NCI-H1436 treated with DMSO at 0.1 percent for 48 hours (cell line): ENCODE data around the gene SRL.
"Not testable (repeated sequence)": the region's sequence is repeated elsewhere in the genome, so short reads cannot be mapped to it uniquely, and the experiment has no call there.

Experiments
- DNase-seq: peaks from one replicate; lab custom pipeline; 2025; lab: John Stamatoyannopoulos, UW

Gene SRL

GRCh38 chr16:4260360-4260759, 18.5 kb upstream of the SRL start:
- peak; percentile 62 for DNase-seq

- DNase-seq, result no peak
Measured at GRCh38 chr16:4257646-4258556, 16.0 kb upstream of the SRL start.

GRCh38 chr16:4253394-4254150, 11.7 kb upstream of the SRL start:
- DNase-seq, result peak; percentile 94

- not testable (repeated sequence) for DNase-seq
Measured at GRCh38 chr16:4253012-4253393, 11.1 kb upstream of the SRL start.

GRCh38 chr16:4249530-4250308, 7.8 kb upstream of the SRL start:
- no peak for DNase-seq

GRCh38 chr16:4247460-4247784, 5.5 kb upstream of the SRL start:
- DNase-seq, result no peak

- DNase-seq, result no peak
Measured at GRCh38 chr16:4246777-4247459, 5.0 kb upstream of the SRL start.

- no peak for DNase-seq
Measured at GRCh38 chr16:4245077-4245791, 3.4 kb upstream of the SRL start.

GRCh38 chr16:4244254-4245076, 2.6 kb upstream of the SRL start:
- DNase-seq, result no peak

GRCh38 chr16:4241258-4241927, 487 bp downstream of the SRL start:
- DNase-seq, result no peak

GRCh38 chr16:4240624-4241023, 1.3 kb downstream of the SRL start:
- DNase-seq, result no peak

- DNase-seq, result no peak
Measured at GRCh38 chr16:4239682-4240175, 2.2 kb downstream of the SRL start.

GRCh38 chr16:4239020-4239419, 2.9 kb downstream of the SRL start:
- no peak for DNase-seq

- DNase-seq, result no peak
Measured at GRCh38 chr16:4233431-4233830, 8.4 kb downstream of the SRL start.

GRCh38 chr16:4232541-4233386, 9.1 kb downstream of the SRL start:
- no peak for DNase-seq

GRCh38 chr16:4231886-4232285, 10.0 kb downstream of the SRL start:
- DNase-seq, result no peak

GRCh38 chr16:4231367-4231766, 10.5 kb downstream of the SRL start:
- DNase-seq, result no peak

- no peak for DNase-seq
Measured at GRCh38 chr16:4227040-4227332, 14.9 kb downstream of the SRL start.
